Neuronal stem cell (in vitro differentiated cells): ENCODE measurements around the gene SETDB1.

ENCODE experiments used
- DNase-seq: peaks from one replicate; pipeline ENCODE4 v3.0.0-alpha.2; 2013; ENCODE audit warnings: low spot score
- H2AFZ ChIP-seq: one replicate; pipeline ENCODE4 v1.6.1; 2013; ENCODE audit warnings: mild to moderate bottlenecking, low read length, inconsistent platforms
- H2AK5ac ChIP-seq: 2 replicates; pipeline ENCODE4 v1.6.1; 2013; ENCODE audit warnings: low read depth, mild to moderate bottlenecking, inconsistent platforms, low read length, moderate library complexity, mixed read lengths
- H2BK120ac ChIP-seq: 2 replicates; pipeline ENCODE4 v1.6.1; 2013; ENCODE audit warnings: low read depth, mild to moderate bottlenecking, inconsistent platforms, low read length, moderate library complexity, mixed read lengths
- H2BK12ac ChIP-seq: one replicate; pipeline ENCODE4 v1.6.1; 2013; ENCODE audit warnings: low read length, inconsistent platforms
- H2BK15ac ChIP-seq: 2 replicates; pipeline ENCODE4 v1.6.1; 2013; ENCODE audit warnings: mild to moderate bottlenecking, low read length, inconsistent platforms, mixed read lengths
- H2BK5ac ChIP-seq: one replicate; pipeline ENCODE4 v1.6.1; 2013; ENCODE audit warnings: inconsistent platforms, mild to moderate bottlenecking, low read length, moderate library complexity
- H3K14ac ChIP-seq: one replicate; pipeline ENCODE4 v1.6.1; 2013; ENCODE audit warnings: low read length, inconsistent platforms
- H3K18ac ChIP-seq: 2 replicates; pipeline ENCODE4 v1.6.1; 2013; ENCODE audit warnings: low read length, inconsistent platforms
- H3K23ac ChIP-seq: 2 replicates; pipeline ENCODE4 v1.6.1; 2013; ENCODE audit warnings: low read depth, mild to moderate bottlenecking, mixed read lengths, low read length, inconsistent platforms; ENCODE audit not compliant: poor library complexity
- H3K27ac ChIP-seq: replicated peaks from 3 replicates; pipeline ENCODE4 v1.5.1; 2013; ENCODE audit warnings: low read length, inconsistent platforms
- H3K27me3 ChIP-seq, 3 experiments: 2 replicates each; pipeline ENCODE4 v1.6.1; 2013; ENCODE audit warnings: low read length in 3 of 3, mild to moderate bottlenecking in 2 of 3, inconsistent platforms in 1 of 3, low read depth in 1 of 3, mixed read lengths in 1 of 3, moderate library complexity in 1 of 3; ENCODE audit not compliant: control insufficient read depth in 3 of 3, insufficient read depth in 3 of 3
- H3K36me3 ChIP-seq, 2 donors: replicated peaks in 1 of 2; 2 replicates each; pipeline ENCODE4 v1.6.1; 2013; ENCODE audit warnings: low read length in 2 of 2; ENCODE audit not compliant: control insufficient read depth in 2 of 2, insufficient read depth in 2 of 2
- H3K4ac ChIP-seq: 2 replicates; pipeline ENCODE4 v1.6.1; 2013; ENCODE audit warnings: inconsistent platforms, mild to moderate bottlenecking, low read length, moderate library complexity
- H3K4me1 ChIP-seq, 2 donors: 1 replicate in 1 of 2; 2 replicates in 1 of 2; pipeline ENCODE4 v1.6.1; 2013; ENCODE audit warnings: low read length in 2 of 2, low read depth in 1 of 2; ENCODE audit not compliant: control insufficient read depth in 2 of 2, insufficient read depth in 1 of 2
- H3K4me2 ChIP-seq: one replicate; pipeline ENCODE4 v1.6.1; 2013; ENCODE audit warnings: mild to moderate bottlenecking, low read length, inconsistent platforms; ENCODE audit not compliant: insufficient read depth, poor library complexity, severe bottlenecking
- H3K4me3 ChIP-seq, 2 donors: 2 replicates each; pipeline ENCODE4 v1.5.1; 2013; ENCODE audit warnings: low read length in 2 of 2, mild to moderate bottlenecking in 2 of 2, inconsistent platforms in 1 of 2, moderate library complexity in 1 of 2
- H3K79me1 ChIP-seq: one replicate; pipeline ENCODE4 v1.6.1; 2013; ENCODE audit warnings: low read depth, mild to moderate bottlenecking, inconsistent platforms, low read length, moderate library complexity
- H3K9ac ChIP-seq: one replicate; pipeline ENCODE4 v1.6.1; 2013; ENCODE audit warnings: mild to moderate bottlenecking, low read depth, low read length, inconsistent platforms; ENCODE audit not compliant: poor library complexity
- H3K9me3 ChIP-seq, 2 donors: replicated peaks in 1 of 2; 2 replicates each; pipeline versions ENCODE3 to v1.6.1; 2013; ENCODE audit warnings: low read length in 2 of 2, mild to moderate bottlenecking in 2 of 2, inconsistent platforms in 1 of 2, low read depth in 1 of 2, mixed read lengths in 1 of 2, moderate library complexity in 1 of 2; ENCODE audit not compliant: control insufficient read depth in 2 of 2, insufficient read depth in 1 of 2
- H4K8ac ChIP-seq: one replicate; pipeline ENCODE4 v1.6.1; 2013; ENCODE audit warnings: low read depth, mild to moderate bottlenecking, inconsistent platforms, low read length, moderate library complexity
- H4K91ac ChIP-seq: one replicate; pipeline ENCODE4 v1.6.1; 2013; ENCODE audit warnings: low read length, low read depth, mild to moderate bottlenecking, inconsistent platforms; ENCODE audit not compliant: poor library complexity
- WGBS, 2 donors: extraction: QIAGEN DNeasy Blood & Tissue Kit; methylation state at CpG; one replicate each; pipeline ENCODE4 v1.1.7; 2013; ENCODE audit warnings: missing lambda C conversion rate in 2 of 2, mixed read lengths in 1 of 2; ENCODE audit not compliant: insufficient read length in 2 of 2, insufficient replicate concordance in 1 of 2; ENCODE audit errors: extremely low coverage in 2 of 2; 5-methylcytosine and 5-hydroxymethylcytosine counted together

The SETDB1 gene

GRCh38 chr1:150974580-150975478, 48.7 kb downstream of the SETDB1 start, which contains the start of gene CERS2:
TSS of gene CERS2 (minus strand) at chr1:150974835. CDS start at chr1:150969090, 5,745 bp downstream.
- Histone ChIP-seq H3K4ac (peak within 1 kb of the TSS; percentile 7), H3K4me3 (peak within 1 kb of the TSS; percentile 86 to 89), H3K23ac (peak within 1 kb of the TSS; percentile 74), H2BK15ac (peak within 1 kb of the TSS; percentile 17), H3K27ac (peak within 1 kb of the TSS; percentile 56), H3K18ac (peak within 1 kb of the TSS; percentile 97), H3K4me2 (peak within 1 kb of the TSS; percentile 89), H3K9me3 (peaks cover 0 to 5% of the 10 kb centered on the region in 2 donors), H2BK5ac (peak within 1 kb of the TSS; percentile 85), H2BK12ac (no peak within 1 kb of the TSS), H2AFZ (peak within 1 kb of the TSS; percentile 93), H3K4me1 (peaks cover 33 to 38% of the 10 kb centered on the region in 2 donors), H4K8ac (no peak within 1 kb of the TSS), H4K91ac (peak within 1 kb of the TSS; percentile 14), H3K14ac (peak within 1 kb of the TSS; percentile 1), H3K79me1 (peaks cover 3% of the 10 kb centered on the region), H2AK5ac (peak within 1 kb of the TSS; percentile 57), H2BK120ac (peak within 1 kb of the TSS; percentile 53), H3K27me3 (peaks cover 0 to 2% (median 0%) of the 10 kb centered on the region in 3 experiments), H3K36me3 (peaks cover 0 to 5% of the 10 kb centered on the region in 2 donors), H3K9ac (peak within 1 kb of the TSS; percentile 96)
- peak; percentile 75 for DNase-seq
- WGBS, 2 donors, result no CpG with 5 or more reads among the region's 106 CpGs

GRCh38 chr1:150976401-150976821, 50.2 kb downstream of the SETDB1 start:
- no peak overlapping the region for H3K18ac ChIP-seq
- peaks cover 3% of the 10 kb centered on the region for H3K79me1 ChIP-seq
- no peak for DNase-seq

GRCh38 chr1:150976879-150977694, 50.9 kb downstream of the SETDB1 start:
- Histone ChIP-seq H3K9ac (peak overlapping the region; percentile 66), H3K4me3 (no peak overlapping the region), H4K91ac (no peak overlapping the region), H3K18ac (peak overlapping the region; percentile 83), H2AFZ (no peak overlapping the region), H2BK5ac (no peak overlapping the region), H2BK12ac (peak overlapping the region; percentile 42), H2BK120ac (no peak overlapping the region), H4K8ac (peak overlapping the region; percentile 74), H3K36me3 (no peaks in the 10 kb centered on the region), H3K27me3 (peaks cover 0 to 6% (median 0%) of the 10 kb centered on the region in 3 experiments), H2BK15ac (peak overlapping the region; percentile 72), H3K27ac (no peak overlapping the region), H3K9me3 (peaks cover 0 to 5% of the 10 kb centered on the region in 2 donors), H3K14ac (no peak overlapping the region), H3K4me2 (no peak overlapping the region), H3K79me1 (peaks cover 3% of the 10 kb centered on the region), H3K23ac (peak overlapping the region; percentile 86), H2AK5ac (peak overlapping the region; percentile 65), H3K4me1 (peaks cover 27 to 32% of the 10 kb centered on the region in 2 donors), H3K4ac (no peak overlapping the region)
- DNase-seq, result no peak
- no CpG with 5 or more reads among the region's 11 CpGs for WGBS, 2 donors

More at GRCh38 chr1:150976401-150976821, 50.2 kb downstream of the SETDB1 start:
- H2BK15ac ChIP-seq, result no peak overlapping the region
- no peak overlapping the region for H3K4ac ChIP-seq
- no peak overlapping the region for H4K91ac ChIP-seq
- H2BK5ac ChIP-seq, result no peak overlapping the region
- H3K4me1 ChIP-seq, result peaks cover 28 to 32% of the 10 kb centered on the region in 2 donors
- WGBS, 2 donors, result no CpG with 5 or more reads among the region's 9 CpGs
- H3K27me3 ChIP-seq, result peaks cover 0 to 2% (median 0%) of the 10 kb centered on the region in 3 experiments
- H2AFZ ChIP-seq, result no peak overlapping the region
- H3K4me3 ChIP-seq, result no peak overlapping the region
- H2AK5ac ChIP-seq, result no peak overlapping the region
- H3K14ac ChIP-seq, result no peak overlapping the region
- H3K36me3 ChIP-seq, result no peaks in the 10 kb centered on the region
- no peak overlapping the region for H3K27ac ChIP-seq
- peaks cover 0 to 5% of the 10 kb centered on the region in 2 donors for H3K9me3 ChIP-seq
- H4K8ac ChIP-seq, result no peak overlapping the region
- H3K9ac ChIP-seq, result no peak overlapping the region
- peak overlapping the region; percentile 25 for H3K23ac ChIP-seq
- H2BK120ac ChIP-seq, result no peak overlapping the region
- H2BK12ac ChIP-seq, result no peak overlapping the region
- no peak overlapping the region for H3K4me2 ChIP-seq
